Measurements from ENCODE around the gene SNCA.

DNA sequence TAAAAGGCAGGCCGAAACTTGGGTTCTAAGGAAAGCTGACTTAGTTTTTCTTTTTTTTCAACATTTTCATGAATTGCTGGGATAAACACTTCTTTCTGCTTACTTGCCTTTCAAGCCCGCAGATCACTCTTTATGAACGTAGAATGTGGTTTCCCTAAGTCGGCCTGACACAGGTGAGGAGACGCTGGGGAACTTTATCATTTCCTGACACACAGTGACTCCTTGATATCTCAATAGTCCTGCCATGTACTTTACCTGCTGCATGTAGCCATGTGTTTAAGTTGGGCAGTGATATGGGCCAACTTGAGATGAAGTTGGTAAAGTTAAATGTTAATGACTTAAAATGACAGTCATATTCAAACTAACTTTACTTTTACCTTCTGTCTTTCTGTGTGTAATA lies 26.6 kb upstream of the SNCA start:
- TF ChIP-seq POLR2A (IDR thresholded peaks at IDR 0.05) (no peak), CTCF (IDR thresholded peaks at IDR 0.05) (no peak)
